ENCODE data around the gene INPP5A. TPM values are rescaled to one million over a fixed set of nuclear protein-coding genes. Genes with fewer than 3 reads are reported as not detected.

INPP5A gene
- total and polyA plus RNA-seq, 9 of the 15 experiments (the other 6 are each of a cell fraction or from before 2014, with no cell fraction given): 0.66 to 11.6 (median 7.7) TPM

DNA sequence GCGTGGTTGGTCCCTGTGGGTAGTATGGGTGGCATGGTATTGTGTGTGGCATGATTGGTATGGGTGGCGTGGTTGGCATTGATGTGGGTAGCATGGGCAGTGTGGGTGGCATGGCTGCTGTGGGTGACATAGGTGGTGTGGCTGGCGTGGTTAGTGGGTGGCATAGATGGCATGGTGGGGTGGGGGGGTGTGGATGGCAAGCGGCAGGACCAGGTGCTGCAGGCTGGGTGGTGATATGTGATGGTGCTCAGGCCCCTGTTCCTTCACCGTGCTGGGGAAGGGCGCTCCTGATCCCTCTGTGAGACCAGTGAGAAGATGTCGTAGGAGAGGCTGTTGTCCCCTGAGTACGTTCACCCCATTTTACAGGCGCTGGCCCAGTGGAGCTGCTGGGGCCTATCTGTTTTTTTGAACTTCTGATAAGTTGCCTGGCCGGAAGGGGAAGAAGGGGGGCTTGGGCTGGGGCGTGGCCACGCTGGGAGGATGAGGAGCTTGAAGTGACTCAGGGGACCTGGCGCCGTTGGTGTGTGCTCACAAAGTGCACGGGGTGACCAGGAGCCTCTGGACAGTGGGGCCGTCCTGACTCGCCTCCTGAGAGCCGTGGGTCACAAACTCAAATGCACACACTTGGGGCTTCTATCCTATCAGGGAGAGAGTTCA is 17.5 kb downstream of the INPP5A start (continued):
- TF ChIP-seq ZNF121 (CRISPR knock-in tag; conservative IDR thresholded peaks at IDR 0.05) (no peak), GTF2E2 (tag; IDR thresholded peaks at IDR 0.05) (no peak), SMARCE1 (IDR thresholded peaks at IDR 0.05) (peak; percentile 45; the same call in 1 of the 2 replicates), ZNF551 (CRISPR knock-in tag; IDR thresholded peaks at IDR 0.05) (no peak), MXI1 (IDR thresholded peaks at IDR 0.05; ENCODE audit: low read depth, low read length) (no peak), U2AF2 (optimal IDR thresholded peaks at IDR 0.05; ENCODE audit: low read depth, low read length) (no peak), HCFC1 (IDR thresholded peaks at IDR 0.05; ENCODE audit: low read depth, low read length) (peak; percentile 20), CHAMP1 (IDR thresholded peaks at IDR 0.05) (no peak), SNIP1 (IDR thresholded peaks at IDR 0.05; ENCODE audit: low read depth) (no peak), RUNX1 (IDR thresholded peaks at IDR 0.05; ENCODE audit: low read depth) (no peak), TFAP4 (CRISPR knock-in tag; IDR thresholded peaks at IDR 0.05; ENCODE audit: borderline replicate concordance) (peak; percentile 63; the same call in 1 of the 2 replicates), POLR2A (conservative IDR thresholded peaks at IDR 0.05) (0 out of 2 replicates have a peak, but pooled peaks have one; percentile 18), RBM25 (IDR thresholded peaks at IDR 0.05; ENCODE audit: low read depth, low read length, severe bottlenecking) (no peak), ZNF197 (CRISPR knock-in tag; IDR thresholded peaks at IDR 0.05; ENCODE audit: low read depth) (no peak), RBFOX2 (IDR thresholded peaks at IDR 0.05; ENCODE audit: low read depth, low read length) (peak; percentile 40), TEAD2 (tag; IDR thresholded peaks at IDR 0.05) (no peak), ZNF212 (CRISPR knock-in tag; IDR thresholded peaks at IDR 0.05) (no peak), FOXK2 (conservative IDR thresholded peaks at IDR 0.05 in 1 of 2, IDR thresholded peaks at IDR 0.05 in 1 of 2; ENCODE audit: low read depth in 2 of 2) (no peak), ARID1B (IDR thresholded peaks at IDR 0.05) (peak; percentile 58)
- TF ChIP-seq, protein P1, sequence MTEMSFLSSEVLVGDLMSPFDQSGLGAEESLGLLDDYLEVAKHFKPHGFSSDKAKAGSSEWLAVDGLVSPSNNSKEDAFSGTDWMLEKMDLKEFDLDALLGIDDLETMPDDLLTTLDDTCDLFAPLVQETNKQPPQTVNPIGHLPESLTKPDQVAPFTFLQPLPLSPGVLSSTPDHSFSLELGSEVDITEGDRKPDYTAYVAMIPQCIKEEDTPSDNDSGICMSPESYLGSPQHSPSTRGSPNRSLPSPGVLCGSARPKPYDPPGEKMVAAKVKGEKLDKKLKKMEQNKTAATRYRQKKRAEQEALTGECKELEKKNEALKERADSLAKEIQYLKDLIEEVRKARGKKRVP (CRISPR knock-in tag; IDR thresholded peaks at IDR 0.05): no peak
- TF ChIP-seq, protein P2, sequence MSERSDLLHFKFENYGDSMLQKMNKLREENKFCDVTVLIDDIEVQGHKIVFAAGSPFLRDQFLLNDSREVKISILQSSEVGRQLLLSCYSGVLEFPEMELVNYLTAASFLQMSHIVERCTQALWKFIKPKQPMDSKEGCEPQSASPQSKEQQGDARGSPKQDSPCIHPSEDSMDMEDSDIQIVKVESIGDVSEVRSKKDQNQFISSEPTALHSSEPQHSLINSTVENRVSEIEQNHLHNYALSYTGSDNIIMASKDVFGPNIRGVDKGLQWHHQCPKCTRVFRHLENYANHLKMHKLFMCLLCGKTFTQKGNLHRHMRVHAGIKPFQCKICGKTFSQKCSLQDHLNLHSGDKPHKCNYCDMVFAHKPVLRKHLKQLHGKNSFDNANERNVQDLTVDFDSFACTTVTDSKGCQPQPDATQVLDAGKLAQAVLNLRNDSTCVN (CRISPR knock-in tag; IDR thresholded peaks at IDR 0.05): no peak
- TF ChIP-seq, protein P3, sequence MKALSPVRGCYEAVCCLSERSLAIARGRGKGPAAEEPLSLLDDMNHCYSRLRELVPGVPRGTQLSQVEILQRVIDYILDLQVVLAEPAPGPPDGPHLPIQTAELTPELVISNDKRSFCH (CRISPR knock-in tag; IDR thresholded peaks at IDR 0.05): no peak
- TF ChIP-seq, protein P3 (tag; IDR thresholded peaks at IDR 0.05): no peak

Data from K562 (cell line).